A673 (cell line): Measurements from ENCODE around the gene CALM3. TPM values are rescaled to one million over a fixed set of nuclear protein-coding genes. Genes with fewer than 3 reads are reported as not detected.
"Not testable (repeated sequence)": the region's sequence is repeated elsewhere in the genome, so short reads cannot be mapped to it uniquely, and the experiment has no call there.

ENCODE experiments used
- BruUV-seq: library from RNA; stranded (reverse); fragments of 400-500 nt; replicated peaks from 2 replicates; lab custom pipeline; 2021; lab: Mats Ljungman, UMichigan
- CTCF ChIA-PET: fragments of 300-600 bp; sonication (Branson Sonifier 250); formaldehyde crosslinking; loops from one replicate; lab custom pipeline; 2022; ENCODE audit warnings: antibody characterized with exemption; lab: Charles Lee
- POLR2A ChIA-PET: fragments of 300-600 bp; sonication (Branson Sonifier 250); formaldehyde crosslinking; loops from one replicate; lab custom pipeline; 2022; ENCODE audit warnings: antibody characterized with exemption; ENCODE audit not compliant: low non-redundant PET; lab: Charles Lee
- DNase-seq: peaks from one replicate; pipeline ENCODE4 v3.0.0-alpha.2; 2015; ENCODE audit warnings: low spot score
- H3K27ac ChIP-seq: fragments of 200-600 bp; sonication (generic); 2 replicates; pipeline ENCODE4 v1.5.1; 2016; ENCODE audit warnings: mixed run types, low read depth, mild to moderate bottlenecking, mixed read lengths, antibody characterized with exemption, low read length; ENCODE audit not compliant: poor library complexity, severe bottlenecking
- H3K27me3 ChIP-seq: fragments of 200-600 bp; sonication (generic); replicated peaks from 2 replicates; pipeline ENCODE4 v1.6.1; 2017; ENCODE audit warnings: mixed run types, low read depth, mild to moderate bottlenecking, mixed read lengths, antibody characterized with exemption, low read length; ENCODE audit not compliant: insufficient read depth, poor library complexity
- H3K36me3 ChIP-seq: fragments of 200-600 bp; sonication (generic); 2 replicates; pipeline ENCODE4 v1.6.1; 2016; ENCODE audit warnings: mixed run types, mild to moderate bottlenecking, mixed read lengths, antibody characterized with exemption, low read length; ENCODE audit not compliant: insufficient read depth, poor library complexity, severe bottlenecking
- H3K4me1 ChIP-seq: fragments of 200-600 bp; sonication (generic); 2 replicates; pipeline ENCODE4 v1.6.1; 2017; ENCODE audit warnings: mixed run types, mild to moderate bottlenecking, mixed read lengths, antibody characterized with exemption, low read length; ENCODE audit not compliant: insufficient read depth, poor library complexity, severe bottlenecking
- H3K4me3 ChIP-seq: fragments of 200-600 bp; sonication (generic); 2 replicates; pipeline ENCODE4 v1.5.1; 2016; ENCODE audit warnings: low read depth, mixed run types, mild to moderate bottlenecking, mixed read lengths, low read length; ENCODE audit not compliant: poor library complexity, severe bottlenecking
- H3K9me3 ChIP-seq: fragments of 200-600 bp; sonication (generic); 2 replicates; pipeline ENCODE4 v1.6.1; 2016; ENCODE audit warnings: mixed run types, low read depth, mild to moderate bottlenecking, mixed read lengths, antibody characterized with exemption, low read length; ENCODE audit not compliant: poor library complexity, severe bottlenecking
- CTCF ChIP-seq: fragments of 300-800, 200-600 bp; sonication (generic); conservative IDR thresholded peaks from 2 replicates; pipeline ENCODE4 v1.5.1; 2017; ENCODE audit warnings: low read depth, mild to moderate bottlenecking, antibody characterized with exemption, low read length, moderate library complexity, mixed read lengths
- EZH2 ChIP-seq: fragments of 200-600 bp; sonication (generic); IDR thresholded peaks from 2 replicates; pipeline ENCODE4 v1.6.1; 2017; ENCODE audit warnings: borderline replicate concordance, low read depth, mild to moderate bottlenecking, mixed read lengths, antibody characterized with exemption, low read length; ENCODE audit not compliant: poor library complexity, severe bottlenecking
- intact Hi-C: fragments of 100-400 bp; cut with micrococcal nuclease; formaldehyde crosslinking; loops from one replicate; pipeline ENCODE4 v1.10.0; 2022; ENCODE audit not compliant: unreplicated experiment
- total RNA-seq: library from RNA; stranded (reverse); gene quantifications from 2 replicates; pipeline ENCODE4 v1.2.3, GENCODE V29; 2021

The CALM3 gene
- total RNA-seq, 1 experiment from 2014 or later: 272 TPM

DNA sequence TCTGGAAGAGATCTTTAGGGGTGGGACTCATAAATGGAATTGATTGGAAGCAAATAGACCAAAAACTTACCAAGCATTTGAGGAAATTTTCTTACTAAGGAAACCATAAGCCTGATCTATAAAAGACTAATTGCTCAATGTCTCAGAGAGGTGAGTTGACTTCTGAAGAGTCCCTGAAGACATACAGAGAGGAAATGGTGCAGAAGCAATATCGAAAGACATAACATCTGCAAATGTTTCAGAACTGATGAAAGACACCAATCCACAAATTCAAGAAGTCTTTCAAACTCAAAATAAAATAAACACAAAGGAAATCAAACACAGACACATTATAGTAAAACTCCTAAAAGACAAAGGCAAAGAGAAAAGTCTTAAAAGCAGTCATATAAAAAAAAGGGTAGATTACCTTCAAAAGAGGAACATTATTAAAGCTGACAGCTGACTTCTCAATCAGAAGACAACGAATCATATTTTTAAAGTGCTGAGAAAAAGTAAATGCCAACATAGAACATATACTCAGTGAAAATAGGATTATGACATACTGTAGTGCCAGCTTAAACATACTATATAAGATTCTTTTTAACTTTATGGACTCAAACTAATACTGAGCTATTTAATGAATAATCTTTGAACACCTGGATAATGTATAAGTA, 45.4 kb upstream of the CALM3 start:
- H3K27me3 ChIP-seq: peaks cover 11% of the 10 kb centered on the region
- H3K4me1 ChIP-seq: no peaks in the 10 kb centered on the region
- peaks cover 21% of the 10 kb centered on the region for H3K9me3 ChIP-seq
- BruUV-seq: no TSS peak
- DNase-seq: no peak
- no peak for TF ChIP-seq EZH2
- TF ChIP-seq CTCF: no peak
- H3K36me3 ChIP-seq: no peaks in the 10 kb centered on the region
- H3K27ac ChIP-seq: no peak overlapping the region
- no peak overlapping the region for H3K4me3 ChIP-seq
- POLR2A ChIA-PET: no interaction called here
- intact Hi-C loops: no loop called here
- CTCF ChIA-PET: no interaction called here

- POLR2A ChIA-PET, BruUV-seq, H3K4me1 ChIP-seq, CTCF ChIA-PET, H3K27ac ChIP-seq, intact Hi-C loops, DNase-seq, H3K4me3 ChIP-seq, H3K36me3 ChIP-seq: not testable (repeated sequence)
- peaks cover 16% of the 10 kb centered on the region for H3K9me3 ChIP-seq
- H3K27me3 ChIP-seq: peaks cover 11% of the 10 kb centered on the region
Measured at GRCh38 chr19:46556471-46556870, 44.7 kb upstream of the CALM3 start.

DNA sequence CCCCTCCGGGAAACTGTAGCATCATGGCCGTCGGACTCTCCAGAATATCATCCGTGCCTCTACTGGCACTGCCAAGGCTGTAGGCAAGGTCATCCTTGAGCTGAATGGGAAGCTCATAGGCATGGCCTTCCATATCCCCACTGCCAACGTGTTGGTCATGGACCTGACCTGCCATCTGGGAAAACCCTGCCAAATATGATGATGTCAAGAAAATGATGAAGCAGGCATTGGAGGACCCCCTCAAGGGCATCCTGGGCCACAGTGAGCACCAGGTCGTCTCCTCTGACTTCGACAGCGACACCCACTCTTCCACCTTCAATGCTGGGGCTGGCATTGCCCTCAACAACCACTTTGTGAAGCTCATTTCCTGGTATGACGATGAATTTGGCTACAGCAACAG, 41.9 kb upstream of the CALM3 start:
- Histone ChIP-seq H3K36me3 (no peaks in the 10 kb centered on the region), H3K27me3 (peaks cover 5% of the 10 kb centered on the region), H3K4me3 (no peak overlapping the region), H3K27ac (no peak overlapping the region), H3K9me3 (peaks cover 10% of the 10 kb centered on the region), H3K4me1 (no peaks in the 10 kb centered on the region)
- ChIA-PET POLR2A (no interaction called here), CTCF (no interaction called here)
- no TSS peak for BruUV-seq
- intact Hi-C loops: no loop called here
- TF ChIP-seq EZH2: no peak
- no peak for TF ChIP-seq CTCF
- DNase-seq: no peak

DNA sequence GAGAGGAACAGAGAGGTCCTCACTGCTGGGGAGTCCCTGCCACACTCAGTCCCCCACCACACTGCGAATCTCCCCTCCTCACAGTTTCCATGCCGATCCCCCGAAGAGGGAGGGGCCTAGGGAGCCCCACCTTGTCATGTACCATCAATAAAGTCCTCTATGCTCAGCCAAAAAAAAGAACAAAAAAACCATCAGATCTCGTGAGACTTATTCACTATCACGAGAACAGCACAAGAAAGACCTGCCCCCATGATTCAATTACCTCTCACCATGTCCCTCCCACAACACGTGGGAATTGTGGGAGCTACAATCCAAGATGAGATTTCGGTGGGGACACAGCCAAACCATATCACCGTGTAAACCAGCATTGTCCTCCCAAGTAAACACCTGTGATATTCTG, 41.5 kb upstream of the CALM3 start:
- CTCF ChIA-PET, POLR2A ChIA-PET, H3K27me3 ChIP-seq, intact Hi-C loops, BruUV-seq, H3K9me3 ChIP-seq, H3K27ac ChIP-seq, H3K4me3 ChIP-seq, DNase-seq, H3K36me3 ChIP-seq, H3K4me1 ChIP-seq: not testable (repeated sequence)
